Embryonic facial prominence (tissue), 1 donor: Measurements from ENCODE around the gene RRH.

Source experiments
- DNase-seq: peaks from one replicate; pipeline ENCODE4 v3.0.0-alpha.2; 2016; ENCODE audit errors: extremely low spot score

Gene RRH

DNA sequence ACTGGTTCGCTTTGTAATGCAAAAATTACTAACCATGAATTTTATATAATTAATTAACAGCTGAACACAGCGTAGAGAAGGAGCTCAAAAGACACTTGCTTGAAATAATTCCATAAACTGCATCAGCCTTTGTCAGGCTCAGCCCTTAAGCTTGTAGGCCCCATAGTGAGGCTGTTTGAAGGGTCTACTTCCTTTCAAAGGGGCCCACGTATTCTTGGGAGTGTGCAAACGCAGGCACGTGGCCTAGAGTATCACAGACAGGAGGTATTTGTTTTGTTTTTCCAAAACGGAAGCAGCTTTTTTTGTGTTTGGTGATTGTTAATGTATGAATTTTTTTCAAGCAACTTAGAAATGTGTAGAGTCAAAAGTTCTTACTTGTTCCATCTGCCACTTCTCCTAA lies 59.3 kb downstream of the RRH start:
- DNase-seq = no peak

DNA sequence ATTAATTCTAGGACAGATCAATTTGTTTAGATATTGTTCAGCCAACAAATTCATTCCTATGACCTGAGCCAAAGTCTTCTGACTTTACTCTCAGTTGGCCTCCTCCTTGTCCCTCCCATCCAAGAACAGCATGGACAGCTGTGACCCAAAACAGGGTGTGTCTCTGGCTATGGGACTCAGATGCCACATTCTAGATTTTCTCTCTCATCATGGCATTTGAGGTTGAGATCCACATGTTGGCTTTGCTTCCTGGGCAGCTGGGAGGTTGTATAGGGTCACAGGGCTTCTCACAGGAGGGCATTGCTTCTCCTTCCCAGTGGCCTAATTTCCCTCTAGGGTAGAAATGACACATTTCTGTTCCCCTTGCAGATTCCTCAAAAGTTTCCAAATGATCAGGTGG lies 62.3 kb downstream of the RRH start:
- DNase-seq = no peak
